A549 (cell line): ENCODE data around the gene OTX1. TPM values are rescaled to one million over a fixed set of nuclear protein-coding genes. Genes with fewer than 3 reads are reported as not detected.

Experiments used
- ATAC-seq, 2 experiments: fragments of 200-7000 bp in 1 of 2; fragments of >200 bp in 1 of 2; cut with Nextera tagmentation in 1 of 2; cut with Tn5 transposase in 1 of 2; 3 replicates each; pipeline versions ENCODE4 v1.8.0 to v1.9.1; 2018 to 2020; ENCODE audit warnings: mild to moderate bottlenecking in 1 of 2, moderate library complexity in 1 of 2
- CTCF ChIA-PET: fragments of 300-600 bp; sonication (Branson Sonifier 250); formaldehyde crosslinking; extraction: SDS; loops from one replicate; lab custom pipeline; 2021; ENCODE audit warnings: antibody characterized with exemption, inconsistent platforms; lab: Yijun Ruan, JAX
- POLR2A ChIA-PET: fragments of 350-600 bp; formaldehyde crosslinking; extraction: SDS; loops from one replicate; lab custom pipeline; 2021; ENCODE audit warnings: antibody characterized with exemption, inconsistent platforms; lab: Yijun Ruan, JAX
- DNase-seq, 2 experiments: peaks; one replicate each; pipeline versions ENCODE4 v3.0.0 to v3.0.0-alpha.2; 2011 to 2016; ENCODE audit warnings: low read depth in 1 of 2, low spot score in 1 of 2
- FAIRE-seq: peaks from 2 replicates; lab custom pipeline; 2011; peaks lifted over from hg19 to GRCh38; lab: Jason Lieb, UNC
- H3K27ac ChIP-seq, 2 experiments: fragments of >200 bp; sonication (Bioruptor Twin); formaldehyde crosslinking; 3 replicates each; pipeline ENCODE4 v1.5.1; 2016 to 2017
- H3K4me1 ChIP-seq: fragments of >200 bp; sonication (Bioruptor Twin); formaldehyde crosslinking; 3 replicates; pipeline ENCODE4 v1.6.1; 2016
- H3K4me2 ChIP-seq: fragments of >200 bp; sonication (Bioruptor Twin); formaldehyde crosslinking; 3 replicates; pipeline ENCODE4 v1.6.1; 2016
- H3K4me3 ChIP-seq: fragments of >200 bp; sonication (Bioruptor Twin); formaldehyde crosslinking; 3 replicates; pipeline ENCODE4 v1.5.1; 2016
- H3K9me3 ChIP-seq: fragments of >200 bp; sonication (Bioruptor Twin); formaldehyde crosslinking; 3 replicates; pipeline ENCODE4 v1.6.1; 2016
- BCL3 ChIP-seq: fragments of >200 bp; sonication (Bioruptor Twin); formaldehyde crosslinking; IDR thresholded peaks from 3 replicates; pipeline ENCODE4 v1.6.1; 2016
- CEBPB ChIP-seq, 2 experiments: fragments of >200 bp in 1 of 2; sonication (Bioruptor Twin) in 1 of 2; formaldehyde crosslinking in 1 of 2; IDR thresholded peaks; 2 replicates each; pipeline ENCODE4 v1.6.1; 2012 to 2016
- CHD2 ChIP-seq: fragments of 150-350 bp; IDR thresholded peaks from 2 replicates; pipeline ENCODE4 v1.6.1; 2014; ENCODE audit warnings: low read length; ENCODE audit not compliant: partially characterized antibody
- EHF ChIP-seq: fragments of 250-450 bp; sonication (Bioruptor Pico); IDR thresholded peaks from 2 replicates; pipeline ENCODE4 v1.5.0; 2020; ENCODE audit warnings: mild to moderate bottlenecking
- GATA3 ChIP-seq: IDR thresholded peaks from 2 replicates; pipeline ENCODE4 v1.6.1; 2012; ENCODE audit warnings: borderline replicate concordance
- MAFK ChIP-seq: fragments of 450-650 bp; IDR thresholded peaks from 2 replicates; pipeline ENCODE4 v1.6.1; 2014; ENCODE audit not compliant: partially characterized antibody
- NPAS2 ChIP-seq: fragments of 250-450 bp; sonication (Bioruptor Pico); IDR thresholded peaks from 2 replicates; pipeline ENCODE4 v1.8.0; 2022; ENCODE audit warnings: mild to moderate bottlenecking, moderate library complexity, borderline replicate concordance
- NR3C1 ChIP-seq: fragments of >200 bp; sonication (Bioruptor Twin); formaldehyde crosslinking; IDR thresholded peaks from 3 replicates; pipeline ENCODE4 v1.6.1; 2017
- REST ChIP-seq: fragments of 200-600 bp; sonication (generic); IDR thresholded peaks from 2 replicates; pipeline ENCODE4 v1.6.1; 2016; ENCODE audit warnings: antibody characterized with exemption, mild to moderate bottlenecking, moderate library complexity
- WGBS: methylation state at CpG from one replicate; pipeline ENCODE4 v1.1.6; 2017; ENCODE audit errors: missing lambda C conversion rate; 5-methylcytosine and 5-hydroxymethylcytosine counted together
- polyA plus RNA-seq, 4 experiments: library from polyadenylated mRNA; depleted of rRNA in 3 of 4; stranded (reverse); fragments of >200 nt; fragmentation: RNase III in 1 of 4; extraction: RNeasy Plus Mini Kit Qiagen cat#74134 plus additional on column Dnase treatment in 1 of 4; gene quantifications; 2 replicates in 3 of 4; 3 replicates in 1 of 4; pipeline ENCODE4 v1.2.3, GENCODE V29; 2011 to 2017
- TF ChIP-seq, protein P1 (sequence below): fragments of 150-350 bp; IDR thresholded peaks from 2 replicates; pipeline ENCODE4 v1.6.1; 2014; ENCODE audit warnings: low read depth, mild to moderate bottlenecking, low read length
- TF ChIP-seq, protein P2 (sequence below): fragments of 450-650 bp; IDR thresholded peaks from 2 replicates; pipeline ENCODE4 v1.6.1; 2014; ENCODE audit warnings: antibody characterized with exemption
- TF ChIP-seq, protein P3 (sequence below): IDR thresholded peaks from 2 replicates; pipeline ENCODE4 v1.6.1; 2012

OTX1 gene
- polyA plus RNA-seq, 2 of the 4 experiments (the other 2 are of a cell fraction): 0.26 to 2.5 TPM

GRCh38 chr2:63034526-63034925 is 16.1 kb upstream of the OTX1 start:
- DNase-seq (no peak), FAIRE-seq (peak; percentile 51), ATAC-seq (no peak)
- 95% methylated on average over 4 of the region's 4 CpGs for whole genome bisulfite sequencing
- H3K4me2 ChIP-seq: no peak overlapping the region
- CTCF ChIA-PET: interaction anchor here (1.0 kb wide), 1 partner anchor 12 kb away, joined by 3 read pairs; no protein-coding TSS in a partner anchor
- no peak overlapping the region for H3K4me3 ChIP-seq
- no peaks in the 10 kb centered on the region for H3K9me3 ChIP-seq
- peaks cover 9% of the 10 kb centered on the region; the same call in 2 of the 3 replicates for H3K4me1 ChIP-seq
- POLR2A ChIA-PET: no interaction called here
- no peak for TF ChIP-seq BCL3
- TF ChIP-seq, protein P1, sequence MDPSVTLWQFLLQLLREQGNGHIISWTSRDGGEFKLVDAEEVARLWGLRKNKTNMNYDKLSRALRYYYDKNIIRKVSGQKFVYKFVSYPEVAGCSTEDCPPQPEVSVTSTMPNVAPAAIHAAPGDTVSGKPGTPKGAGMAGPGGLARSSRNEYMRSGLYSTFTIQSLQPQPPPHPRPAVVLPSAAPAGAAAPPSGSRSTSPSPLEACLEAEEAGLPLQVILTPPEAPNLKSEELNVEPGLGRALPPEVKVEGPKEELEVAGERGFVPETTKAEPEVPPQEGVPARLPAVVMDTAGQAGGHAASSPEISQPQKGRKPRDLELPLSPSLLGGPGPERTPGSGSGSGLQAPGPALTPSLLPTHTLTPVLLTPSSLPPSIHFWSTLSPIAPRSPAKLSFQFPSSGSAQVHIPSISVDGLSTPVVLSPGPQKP: no peak
- no peak overlapping the region for H3K27ac ChIP-seq

DNA sequence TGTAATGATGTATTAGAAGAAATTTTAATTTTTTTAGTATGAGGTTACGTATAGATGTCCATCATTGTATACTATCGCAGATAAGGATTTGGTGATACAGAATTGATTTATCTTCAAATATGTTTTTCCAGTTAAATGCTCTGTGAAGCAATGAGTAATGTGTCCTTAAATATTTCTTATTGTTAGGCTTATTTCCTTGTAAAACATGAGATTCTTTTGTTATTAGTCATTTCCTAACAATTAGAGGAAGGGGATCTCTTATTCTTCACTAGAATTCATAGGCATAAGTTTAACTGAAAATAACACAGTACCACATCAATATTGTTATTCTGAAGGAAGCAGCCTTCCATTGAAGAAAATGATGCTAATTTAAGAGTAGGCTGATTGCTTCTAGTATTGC is 15.5 kb upstream of the OTX1 start:
- WGBS: 92% methylated on average over 2 of the region's 2 CpGs
- no peak for DNase-seq

GRCh38 chr2:63035660-63036059 is 15.0 kb upstream of the OTX1 start:
- TF ChIP-seq MAFK: no peak
- TF ChIP-seq, protein P2, sequence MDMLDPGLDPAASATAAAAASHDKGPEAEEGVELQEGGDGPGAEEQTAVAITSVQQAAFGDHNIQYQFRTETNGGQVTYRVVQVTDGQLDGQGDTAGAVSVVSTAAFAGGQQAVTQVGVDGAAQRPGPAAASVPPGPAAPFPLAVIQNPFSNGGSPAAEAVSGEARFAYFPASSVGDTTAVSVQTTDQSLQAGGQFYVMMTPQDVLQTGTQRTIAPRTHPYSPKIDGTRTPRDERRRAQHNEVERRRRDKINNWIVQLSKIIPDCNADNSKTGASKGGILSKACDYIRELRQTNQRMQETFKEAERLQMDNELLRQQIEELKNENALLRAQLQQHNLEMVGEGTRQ: peak; percentile 50; the same call in 1 of the 2 replicates
- DNase-seq (no peak), ATAC-seq (no peak), FAIRE-seq (no peak)
- H3K4me3 ChIP-seq: no peak overlapping the region
- no peaks in the 10 kb centered on the region for H3K9me3 ChIP-seq
- no peak overlapping the region for H3K4me2 ChIP-seq
- no peak overlapping the region for H3K27ac ChIP-seq
- H3K4me1 ChIP-seq: peaks cover 9% of the 10 kb centered on the region; the same call in 2 of the 3 replicates
- ChIA-PET CTCF (interaction anchor here (0.8 to 0.9 kb wide), 2 partner anchors 16 to 40 kb away, joined by 3 read pairs; no protein-coding TSS in a partner anchor), POLR2A (interaction anchor here (1.1 kb wide), 1 partner anchor 15 kb away, joined by 4 read pairs; the partner anchor contains the start of gene OTX1)
- WGBS: 91% methylated on average over 4 of the region's 4 CpGs

More for the DNA sequence above, 15.5 kb upstream of the OTX1 start:
- TF ChIP-seq CHD2 (no peak), CEBPB (IDR thresholded peaks at IDR 0.05) (no peak), GATA3 (no peak)
- TF ChIP-seq, all 56 proteins: peak for 0
- POLR2A ChIA-PET: interaction anchor here (1.1 kb wide), 1 partner anchor 15 kb away, joined by 4 read pairs; the partner anchor contains the start of gene OTX1
- CTCF ChIA-PET: interaction anchor here (0.8 to 0.9 kb wide), 2 partner anchors 16 to 39 kb away, joined by 3 read pairs; no protein-coding TSS in a partner anchor
- Histone ChIP-seq H3K27ac (no peak overlapping the region), H3K4me2 (no peak overlapping the region), H3K9me3 (no peaks in the 10 kb centered on the region), H3K4me1 (peaks cover 9% of the 10 kb centered on the region; the same call in 2 of the 3 replicates), H3K4me3 (no peak overlapping the region)
- peak; percentile 51 for FAIRE-seq
- no peak for ATAC-seq

- CTCF ChIA-PET: no interaction called here
- POLR2A ChIA-PET: no interaction called here
- ATAC-seq (no peak), DNase-seq (no peak), FAIRE-seq (no peak)
- 92% methylated on average over 4 of the region's 4 CpGs for WGBS
- peaks cover 16% of the 10 kb centered on the region; the same call in 2 of the 3 replicates for H3K4me1 ChIP-seq
- TF ChIP-seq, protein P3, sequence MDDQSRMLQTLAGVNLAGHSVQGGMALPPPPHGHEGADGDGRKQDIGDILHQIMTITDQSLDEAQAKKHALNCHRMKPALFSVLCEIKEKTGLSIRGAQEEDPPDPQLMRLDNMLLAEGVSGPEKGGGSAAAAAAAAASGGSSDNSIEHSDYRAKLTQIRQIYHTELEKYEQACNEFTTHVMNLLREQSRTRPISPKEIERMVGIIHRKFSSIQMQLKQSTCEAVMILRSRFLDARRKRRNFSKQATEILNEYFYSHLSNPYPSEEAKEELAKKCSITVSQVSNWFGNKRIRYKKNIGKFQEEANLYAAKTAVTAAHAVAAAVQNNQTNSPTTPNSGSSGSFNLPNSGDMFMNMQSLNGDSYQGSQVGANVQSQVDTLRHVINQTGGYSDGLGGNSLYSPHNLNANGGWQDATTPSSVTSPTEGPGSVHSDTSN: no peak
- no peak for TF ChIP-seq REST
- no peak for TF ChIP-seq NPAS2 (CRISPR knock-in tag)
- no peak for TF ChIP-seq NR3C1
- TF ChIP-seq EHF (CRISPR knock-in tag): no peak
- no peak overlapping the region for H3K4me3 ChIP-seq
- H3K27ac ChIP-seq: no peak overlapping the region
- H3K4me2 ChIP-seq: no peak overlapping the region
- H3K9me3 ChIP-seq: no peaks in the 10 kb centered on the region
Observed at GRCh38 chr2:63038034-63038433, 12.6 kb upstream of the OTX1 start.
